Measurements from ENCODE around the gene ATF7IP. TPM values are rescaled to one million over a fixed set of nuclear protein-coding genes. Genes with fewer than 3 reads are reported as not detected.

Gene ATF7IP
- total RNA-seq, 1 donor from 2014 or later = 124 TPM

GRCh38 chr12:14410841-14411569, 45.5 kb downstream of the ATF7IP start:
- DNase-seq (ENCODE audit: low spot score) = no peak

DNA sequence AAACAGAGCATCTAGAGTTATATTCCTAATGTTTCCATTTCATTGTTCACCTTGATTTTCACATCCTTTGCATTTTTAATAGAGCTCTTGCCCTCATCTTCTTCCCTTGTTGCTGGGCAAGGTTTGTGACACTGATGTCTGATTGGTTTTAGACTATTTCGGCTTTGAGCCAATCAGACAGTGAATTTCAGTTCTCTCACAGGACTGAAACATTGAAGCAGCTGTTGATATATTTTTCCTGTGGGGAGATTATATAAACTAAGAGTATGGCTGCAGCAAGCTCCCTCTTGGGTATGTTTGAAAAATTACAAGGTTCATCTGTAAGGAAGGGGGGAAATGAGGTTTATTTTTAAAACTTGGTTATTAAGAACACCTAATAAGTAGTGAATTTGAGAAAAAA, 51.2 kb downstream of the ATF7IP start:
- no peak for DNase-seq (ENCODE audit: low spot score)

DNA sequence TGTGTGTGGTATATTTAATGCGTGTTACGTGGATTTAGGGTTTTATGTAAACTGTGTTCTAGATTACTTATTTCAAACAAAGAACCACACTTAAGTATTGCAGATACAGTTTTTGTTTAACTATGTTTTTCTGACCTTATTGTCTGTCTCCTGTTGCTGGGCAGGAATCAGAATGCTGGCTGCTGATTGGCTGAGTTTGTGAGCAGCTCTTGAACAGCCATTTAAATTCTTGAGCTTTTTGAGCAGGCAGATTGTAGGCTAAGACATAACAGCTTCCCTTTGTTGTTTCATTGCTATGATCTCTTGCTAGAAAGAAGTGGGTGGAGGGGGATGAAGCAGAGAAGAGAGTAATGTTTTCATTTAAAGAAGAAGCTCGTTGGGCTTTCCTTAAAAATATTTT, 52.2 kb downstream of the ATF7IP start:
- no peak for DNase-seq (ENCODE audit: low spot score)

GRCh38 chr12:14418451-14418890, 53.0 kb downstream of the ATF7IP start:
- no peak for DNase-seq (ENCODE audit: low spot score)

- DNase-seq (ENCODE audit: low spot score) = no peak
Measured at GRCh38 chr12:14422516-14423230, 57.2 kb downstream of the ATF7IP start.

DNA sequence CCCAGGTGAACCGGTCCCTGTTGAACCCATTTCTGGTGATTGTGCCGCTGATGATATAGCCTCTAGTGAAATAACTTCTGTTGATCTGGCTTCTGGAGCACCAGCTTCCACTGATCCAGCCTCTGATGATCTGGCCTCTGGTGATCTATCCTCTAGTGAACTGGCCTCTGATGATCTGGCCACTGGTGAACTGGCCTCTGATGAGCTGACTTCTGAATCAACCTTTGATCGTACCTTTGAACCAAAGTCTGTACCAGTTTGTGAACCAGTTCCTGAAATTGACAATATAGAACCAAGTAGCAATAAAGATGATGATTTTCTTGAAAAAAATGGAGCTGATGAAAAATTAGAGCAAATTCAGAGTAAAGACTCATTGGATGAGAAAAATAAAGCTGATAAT, 59.1 kb downstream of the ATF7IP start:
- DNase-seq (ENCODE audit: low spot score) = no peak

GRCh38 chr12:14426792-14427191, 61.3 kb downstream of the ATF7IP start:
- DNase-seq (ENCODE audit: low spot score) = no peak

DNA sequence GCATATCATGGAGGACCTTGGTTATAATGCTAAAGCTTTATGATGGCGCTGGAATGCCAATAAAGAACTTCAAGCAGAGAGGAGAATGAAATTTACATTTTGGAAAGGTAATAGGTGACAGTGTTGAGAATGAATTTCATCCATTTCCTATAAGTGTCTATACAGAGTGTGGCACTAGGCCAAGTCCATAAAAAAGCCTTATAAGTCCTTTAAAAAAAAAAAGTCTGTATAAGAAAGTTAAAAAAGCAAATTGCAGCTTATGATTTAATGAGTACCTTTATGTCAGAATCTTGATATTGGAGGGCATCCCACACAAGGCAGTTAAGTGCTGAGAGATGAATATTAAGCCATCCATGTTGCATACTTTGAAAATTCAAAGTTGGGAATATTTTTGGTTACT, 62.4 kb downstream of the ATF7IP start:
- no peak for DNase-seq (ENCODE audit: low spot score)

DNA sequence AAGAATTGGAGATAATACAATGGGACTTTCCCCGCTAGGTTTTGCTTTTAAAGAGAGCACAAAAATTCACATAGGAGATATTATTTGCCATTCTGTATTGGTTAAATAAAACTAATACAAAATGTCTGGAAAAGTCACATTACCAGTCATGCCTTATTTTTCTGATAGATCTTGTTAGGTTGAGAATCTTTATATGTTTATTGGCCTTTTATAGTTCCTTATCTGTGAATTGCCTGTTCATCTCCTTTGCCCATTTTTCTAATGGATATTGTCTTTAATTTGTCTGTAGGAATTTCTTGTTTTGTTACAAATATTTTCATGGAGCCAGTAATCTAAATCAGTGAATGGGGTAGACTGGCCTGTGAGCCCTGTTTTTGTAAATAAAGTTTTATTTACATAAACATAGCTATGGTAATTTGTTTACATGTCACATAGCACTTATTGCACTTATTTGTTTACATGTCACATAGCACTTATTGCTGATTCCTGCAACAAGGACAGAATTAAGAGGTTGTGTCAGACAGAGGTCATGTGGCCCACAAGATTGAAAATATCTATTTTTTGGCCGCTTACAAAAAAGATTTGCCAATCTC, 65.0 kb downstream of the ATF7IP start:
- no peak for DNase-seq (ENCODE audit: low spot score)

DNA sequence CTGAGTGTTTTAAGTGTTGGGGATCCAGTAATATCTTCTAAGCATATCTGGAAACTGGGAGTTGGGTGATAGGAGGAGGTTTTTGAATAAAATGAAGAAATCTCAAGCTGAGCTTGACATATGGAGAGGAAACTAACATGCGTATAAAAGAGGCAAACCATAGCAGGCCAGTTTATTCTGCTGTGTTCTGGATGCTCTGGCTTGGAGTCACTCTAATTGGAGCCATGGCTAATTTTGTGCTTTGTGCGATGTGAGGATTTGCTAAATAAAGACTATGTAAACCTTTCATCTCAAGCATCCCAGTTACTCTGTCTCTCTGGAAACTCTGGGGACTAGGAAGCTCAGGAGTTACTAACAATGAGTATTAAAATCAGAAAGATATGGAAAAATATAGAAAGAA, 66.5 kb downstream of the ATF7IP start:
- no peak for DNase-seq (ENCODE audit: low spot score)

DNA sequence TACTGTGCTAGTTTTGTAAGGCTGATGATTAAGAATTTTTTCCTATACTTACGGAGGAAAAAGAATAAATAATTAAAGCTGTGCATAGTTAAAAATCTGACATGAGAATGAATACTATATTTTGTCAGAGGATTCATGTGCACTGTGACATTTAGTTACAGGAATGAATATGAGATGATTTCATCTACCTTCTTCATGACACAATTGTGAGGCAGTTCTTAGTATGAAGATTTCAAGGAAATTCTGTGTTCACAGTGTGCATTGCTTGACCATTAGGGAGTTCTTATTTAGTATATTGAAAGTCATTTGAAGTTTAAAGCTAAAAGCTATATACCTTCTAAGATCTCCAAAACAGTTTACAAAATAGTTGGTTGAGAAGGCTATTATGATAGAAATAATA, 70.1 kb downstream of the ATF7IP start:
- DNase-seq (ENCODE audit: low spot score) = no peak

DNA sequence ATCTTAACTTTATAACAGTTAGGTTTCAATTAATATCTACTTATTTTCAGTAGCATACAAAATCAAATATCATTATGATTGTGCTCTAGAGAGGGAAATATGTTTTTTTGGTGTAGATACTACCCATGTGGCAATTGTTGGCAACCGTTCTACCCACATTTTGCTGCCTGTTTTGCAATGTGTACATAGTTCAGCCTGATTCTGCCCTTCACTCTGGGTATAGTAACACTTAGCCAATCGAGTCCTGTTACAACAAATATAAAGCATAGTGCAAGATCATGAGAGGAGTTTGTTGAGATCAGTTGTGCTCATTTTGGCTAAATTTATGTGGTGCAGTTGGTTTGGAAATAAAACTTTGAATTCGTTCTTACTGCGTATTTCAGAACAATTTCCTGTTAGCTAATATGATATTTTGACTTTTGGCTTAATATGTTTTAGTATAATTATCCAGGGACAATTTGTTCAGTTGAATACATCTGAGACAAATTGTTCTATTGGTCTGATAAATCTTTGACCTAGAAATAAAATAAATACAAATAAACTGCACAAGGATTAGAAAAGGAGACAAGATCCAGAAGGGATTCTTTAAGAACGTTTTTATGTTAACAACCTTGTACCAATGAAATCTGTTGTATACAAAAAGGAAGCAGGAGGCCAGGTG, 76.9 kb downstream of the ATF7IP start:
- no peak for DNase-seq (ENCODE audit: low spot score)

DNA sequence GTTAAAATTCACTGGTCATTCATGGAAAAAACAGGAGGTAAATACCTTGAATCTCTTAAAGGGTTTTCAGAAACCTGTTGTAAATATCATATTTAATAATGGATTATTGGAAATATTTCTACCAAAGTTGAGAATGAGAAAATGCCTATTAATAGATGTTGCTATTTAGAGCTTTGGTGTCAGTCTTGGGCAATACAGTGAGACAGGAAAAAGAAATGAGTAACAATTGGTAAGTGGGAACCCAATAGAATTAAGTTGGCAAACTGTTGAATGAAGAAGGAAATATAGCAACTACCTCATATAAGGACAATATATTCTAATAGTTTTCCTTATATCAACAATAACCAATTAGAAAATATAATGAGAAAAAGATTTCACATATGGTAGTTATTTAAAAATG, 78.0 kb downstream of the ATF7IP start:
- DNase-seq (ENCODE audit: low spot score) = no peak

DNA sequence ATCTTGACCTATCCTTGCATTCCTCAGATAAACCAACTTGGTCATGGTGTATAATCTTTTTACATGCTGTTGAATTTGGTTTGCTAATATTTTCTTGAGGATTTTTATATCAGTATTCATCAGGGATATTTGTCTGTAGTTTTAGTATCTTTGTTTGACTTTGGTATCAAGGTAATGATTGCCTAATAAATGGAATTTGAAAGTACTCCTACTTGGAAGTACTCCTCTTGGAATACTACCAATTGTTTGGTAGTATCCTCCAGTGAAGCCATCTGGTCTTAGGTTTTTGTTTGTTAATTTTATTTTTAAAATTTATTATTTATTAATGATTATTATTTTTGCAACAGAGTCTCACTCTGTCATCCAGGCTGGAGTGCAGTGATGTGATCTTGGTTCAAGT, 85.0 kb downstream of the ATF7IP start:
- DNase-seq (ENCODE audit: low spot score) = no peak

- no peak for DNase-seq (ENCODE audit: low spot score)
Measured at GRCh38 chr12:14452336-14452735, 86.9 kb downstream of the ATF7IP start.

DNA sequence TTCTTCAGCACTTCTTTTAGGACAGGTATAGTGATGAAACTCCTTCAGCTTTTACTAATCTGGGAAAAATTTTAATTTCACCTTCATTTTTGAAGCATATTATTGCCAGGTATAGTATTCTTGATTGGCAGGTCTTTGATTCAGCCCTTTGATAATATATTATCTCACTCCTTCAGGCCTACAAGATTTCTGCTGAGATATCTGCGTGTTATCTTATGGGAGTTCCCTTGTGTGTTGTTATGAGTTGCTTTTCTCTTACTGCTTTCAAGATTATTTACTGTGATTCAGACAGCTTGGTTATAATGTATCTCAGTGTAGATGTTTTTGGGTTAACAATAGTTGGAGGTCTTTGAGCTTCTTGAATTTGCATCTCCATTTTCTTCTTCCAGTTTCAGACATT, 87.4 kb downstream of the ATF7IP start:
- DNase-seq (ENCODE audit: low spot score) = no peak

- no peak for DNase-seq (ENCODE audit: low spot score)
Measured at GRCh38 chr12:14454098-14454907, 88.8 kb downstream of the ATF7IP start.

GRCh38 chr12:14460212-14460841, 94.8 kb downstream of the ATF7IP start:
- no peak for DNase-seq (ENCODE audit: low spot score)

- DNase-seq (ENCODE audit: low spot score) = no peak
Measured at GRCh38 chr12:14471497-14471896, 106.0 kb downstream of the ATF7IP start.

DNA sequence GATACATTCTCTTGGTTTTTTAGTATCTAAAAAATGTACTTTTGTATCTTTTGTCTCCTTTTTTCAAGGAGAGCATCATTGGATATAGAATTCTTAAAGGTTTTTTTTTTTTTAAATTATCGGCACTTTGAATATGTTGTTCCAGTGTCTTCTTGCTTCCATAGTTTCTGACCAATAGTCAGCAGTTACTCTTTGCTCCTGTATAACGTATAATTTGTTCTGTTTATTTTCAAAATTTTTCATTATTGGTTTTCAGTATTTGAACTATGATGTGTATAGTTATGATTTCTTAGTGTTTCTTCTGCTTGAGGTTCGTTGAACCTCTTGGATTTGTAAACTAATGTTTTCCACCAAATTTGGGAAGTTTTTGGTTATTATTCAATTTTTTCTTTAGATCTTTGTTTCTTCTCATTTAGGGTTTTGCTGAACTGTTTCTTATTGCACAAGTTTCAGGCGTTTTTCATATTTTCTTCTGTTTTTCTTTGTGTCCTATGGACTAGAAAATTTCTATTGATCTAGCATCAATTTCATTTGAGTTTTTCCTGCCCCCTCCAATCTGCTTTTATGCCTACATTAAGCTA, 108.3 kb downstream of the ATF7IP start:
- no peak for DNase-seq (ENCODE audit: low spot score)

DNA sequence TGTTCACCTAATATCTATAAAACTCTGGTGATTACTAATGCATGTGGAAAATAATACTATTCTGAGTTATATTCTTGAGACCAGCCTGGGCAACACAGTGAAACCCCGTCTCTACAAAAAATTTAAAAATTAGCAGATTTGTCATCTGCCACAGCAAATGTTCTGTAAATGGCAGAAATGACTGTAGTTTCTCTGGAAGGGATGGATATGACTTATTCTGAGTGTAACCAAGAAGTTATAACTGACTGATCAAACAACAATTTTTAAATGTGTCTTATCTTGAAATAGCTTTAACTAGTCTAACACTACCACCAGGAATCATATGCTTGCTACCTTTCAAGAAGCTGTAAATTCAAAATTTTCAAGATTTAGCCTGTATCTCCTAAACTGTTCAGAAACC, 113.5 kb downstream of the ATF7IP start:
- DNase-seq (ENCODE audit: low spot score) = no peak

Data from ureter (tissue), 1 donor.